ENCODE results near the gene SPOCK1.

Gene SPOCK1

GRCh38 chr5:137470921-137471220 lies 28.3 kb downstream of the SPOCK1 start:
- no peaks in the 10 kb centered on the region for H3K9me3 Mint-ChIP-seq
- H3K27me3 Mint-ChIP-seq (ENCODE audit: low read depth), result peaks cover 20% of the 10 kb centered on the region
- no peak overlapping the region for H3K27ac Mint-ChIP-seq
- no peak overlapping the region for H3K4me3 Mint-ChIP-seq
- H3K4me1 Mint-ChIP-seq, result no peaks in the 10 kb centered on the region
- TF ChIP-seq, protein P1, sequence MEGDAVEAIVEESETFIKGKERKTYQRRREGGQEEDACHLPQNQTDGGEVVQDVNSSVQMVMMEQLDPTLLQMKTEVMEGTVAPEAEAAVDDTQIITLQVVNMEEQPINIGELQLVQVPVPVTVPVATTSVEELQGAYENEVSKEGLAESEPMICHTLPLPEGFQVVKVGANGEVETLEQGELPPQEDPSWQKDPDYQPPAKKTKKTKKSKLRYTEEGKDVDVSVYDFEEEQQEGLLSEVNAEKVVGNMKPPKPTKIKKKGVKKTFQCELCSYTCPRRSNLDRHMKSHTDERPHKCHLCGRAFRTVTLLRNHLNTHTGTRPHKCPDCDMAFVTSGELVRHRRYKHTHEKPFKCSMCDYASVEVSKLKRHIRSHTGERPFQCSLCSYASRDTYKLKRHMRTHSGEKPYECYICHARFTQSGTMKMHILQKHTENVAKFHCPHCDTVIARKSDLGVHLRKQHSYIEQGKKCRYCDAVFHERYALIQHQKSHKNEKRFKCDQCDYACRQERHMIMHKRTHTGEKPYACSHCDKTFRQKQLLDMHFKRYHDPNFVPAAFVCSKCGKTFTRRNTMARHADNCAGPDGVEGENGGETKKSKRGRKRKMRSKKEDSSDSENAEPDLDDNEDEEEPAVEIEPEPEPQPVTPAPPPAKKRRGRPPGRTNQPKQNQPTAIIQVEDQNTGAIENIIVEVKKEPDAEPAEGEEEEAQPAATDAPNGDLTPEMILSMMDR (IDR thresholded peaks at IDR 0.05; ENCODE audit: unreplicated experiment in 3 of 3), result no peak
- H3K36me3 Mint-ChIP-seq (ENCODE audit: low read depth), result no peaks in the 10 kb centered on the region

DNA sequence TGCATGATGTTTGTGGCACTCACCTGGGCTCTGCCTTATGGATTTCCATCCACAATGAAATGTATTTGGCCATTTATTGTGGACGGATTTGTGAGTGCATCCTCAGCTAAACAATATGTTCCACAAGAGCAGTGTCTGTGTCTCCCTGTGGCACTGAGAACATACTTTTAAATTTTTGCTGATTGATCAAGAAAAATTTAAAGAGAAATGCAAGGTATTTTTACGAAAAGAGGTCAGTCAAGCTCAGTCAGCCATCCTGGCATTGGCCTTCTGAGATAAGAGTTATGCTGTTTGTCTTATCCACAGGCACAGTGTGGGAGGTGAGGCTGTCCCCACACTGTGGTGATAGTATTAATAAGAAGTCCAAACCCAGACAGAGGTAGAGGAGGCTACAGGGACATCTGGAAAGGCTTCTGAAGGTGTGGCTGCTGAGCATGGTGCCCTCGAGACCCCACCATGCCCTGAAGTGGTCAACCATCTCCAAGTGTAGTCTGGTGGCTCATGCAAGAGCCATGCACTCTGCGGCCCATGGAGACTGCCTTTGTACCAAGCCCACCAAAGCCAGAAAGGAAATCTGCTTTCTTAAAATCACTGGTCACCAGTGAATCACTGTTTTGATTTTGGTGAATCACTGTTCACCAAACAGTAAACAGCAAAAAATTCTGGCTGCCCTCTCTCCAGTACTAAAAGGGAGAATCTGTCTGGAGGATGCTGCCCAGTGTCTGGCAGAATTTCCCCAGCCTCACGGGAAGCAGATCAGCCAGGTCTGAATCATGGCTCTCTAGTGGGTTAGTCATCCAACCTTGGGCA lies 28.8 kb downstream of the SPOCK1 start:
- H3K4me3 Mint-ChIP-seq, result no peak overlapping the region
- H3K27ac Mint-ChIP-seq, result no peak overlapping the region
- peaks cover 23% of the 10 kb centered on the region for H3K27me3 Mint-ChIP-seq (ENCODE audit: low read depth)
- TF ChIP-seq, protein P1 (IDR thresholded peaks at IDR 0.05; ENCODE audit: unreplicated experiment in 3 of 3), result no peak
- no peaks in the 10 kb centered on the region for H3K4me1 Mint-ChIP-seq
- no peaks in the 10 kb centered on the region for H3K36me3 Mint-ChIP-seq (ENCODE audit: low read depth)
- H3K9me3 Mint-ChIP-seq, result no peaks in the 10 kb centered on the region

- no peak overlapping the region for H3K4me3 Mint-ChIP-seq
- TF ChIP-seq, protein P1 (IDR thresholded peaks at IDR 0.05; ENCODE audit: unreplicated experiment in 3 of 3), result no peak
- H3K27me3 Mint-ChIP-seq (ENCODE audit: low read depth), result peaks cover 10% of the 10 kb centered on the region
- no peaks in the 10 kb centered on the region for H3K4me1 Mint-ChIP-seq
- no peaks in the 10 kb centered on the region for H3K9me3 Mint-ChIP-seq
- H3K36me3 Mint-ChIP-seq (ENCODE audit: low read depth), result no peaks in the 10 kb centered on the region
- H3K27ac Mint-ChIP-seq, result no peak overlapping the region
Measured at GRCh38 chr5:137466889-137467288, 32.2 kb downstream of the SPOCK1 start.

- no peaks in the 10 kb centered on the region for H3K9me3 Mint-ChIP-seq
- no peak overlapping the region for H3K4me3 Mint-ChIP-seq
- TF ChIP-seq, protein P1 (IDR thresholded peaks at IDR 0.05; ENCODE audit: unreplicated experiment in 3 of 3), result no peak
- H3K27ac Mint-ChIP-seq, result no peak overlapping the region
- H3K27me3 Mint-ChIP-seq (ENCODE audit: low read depth), result peaks cover 3% of the 10 kb centered on the region
- no peaks in the 10 kb centered on the region for H3K4me1 Mint-ChIP-seq
- H3K36me3 Mint-ChIP-seq (ENCODE audit: low read depth), result no peaks in the 10 kb centered on the region
Measured at GRCh38 chr5:137465930-137466329, 33.2 kb downstream of the SPOCK1 start.

- no peak overlapping the region for H3K27ac Mint-ChIP-seq
- TF ChIP-seq, protein P1 (IDR thresholded peaks at IDR 0.05; ENCODE audit: unreplicated experiment in 3 of 3), result no peak
- no peaks in the 10 kb centered on the region for H3K36me3 Mint-ChIP-seq (ENCODE audit: low read depth)
- H3K9me3 Mint-ChIP-seq, result no peaks in the 10 kb centered on the region
- H3K4me1 Mint-ChIP-seq, result no peaks in the 10 kb centered on the region
- no peak overlapping the region for H3K4me3 Mint-ChIP-seq
- H3K27me3 Mint-ChIP-seq (ENCODE audit: low read depth), result peaks cover 15% of the 10 kb centered on the region
Measured at GRCh38 chr5:137462816-137463520, 36.2 kb downstream of the SPOCK1 start.

- Mint-ChIP-seq H3K27ac (no peak overlapping the region), H3K9me3 (no peaks in the 10 kb centered on the region), H3K36me3 (ENCODE audit: low read depth) (no peaks in the 10 kb centered on the region), H3K4me1 (no peaks in the 10 kb centered on the region), H3K4me3 (no peak overlapping the region), H3K27me3 (ENCODE audit: low read depth) (peaks cover 15% of the 10 kb centered on the region)
- TF ChIP-seq, protein P1 (IDR thresholded peaks at IDR 0.05; ENCODE audit: unreplicated experiment in 3 of 3), result no peak
Measured at GRCh38 chr5:137462265-137462590, 36.9 kb downstream of the SPOCK1 start.
